ENCODE results near the gene ATG2A. TPM values are rescaled to one million over a fixed set of nuclear protein-coding genes. Genes with fewer than 3 reads are reported as not detected.
A peak's percentile ranks its signal among the peaks of the same experiment; 100 is the strongest.

ATG2A gene
- total RNA-seq, 1 experiment from 2014 or later, result 50.5 TPM

GRCh38 chr11:64902102-64902900 lies 14.7 kb downstream of the ATG2A start:
- no peak for DNase-seq (ENCODE audit: low spot score)

- DNase-seq (ENCODE audit: low spot score), result no peak
These were observed 16.2 kb downstream of the ATG2A start for GRCh38 chr11:64900774-64901173.

GRCh38 chr11:64900263-64900678 lies 16.7 kb downstream of the ATG2A start:
- peak; percentile 75 for DNase-seq (ENCODE audit: low spot score)

GRCh38 chr11:64898541-64898940 lies 18.5 kb downstream of the ATG2A start:
- no peak for DNase-seq (ENCODE audit: low spot score)

DNA sequence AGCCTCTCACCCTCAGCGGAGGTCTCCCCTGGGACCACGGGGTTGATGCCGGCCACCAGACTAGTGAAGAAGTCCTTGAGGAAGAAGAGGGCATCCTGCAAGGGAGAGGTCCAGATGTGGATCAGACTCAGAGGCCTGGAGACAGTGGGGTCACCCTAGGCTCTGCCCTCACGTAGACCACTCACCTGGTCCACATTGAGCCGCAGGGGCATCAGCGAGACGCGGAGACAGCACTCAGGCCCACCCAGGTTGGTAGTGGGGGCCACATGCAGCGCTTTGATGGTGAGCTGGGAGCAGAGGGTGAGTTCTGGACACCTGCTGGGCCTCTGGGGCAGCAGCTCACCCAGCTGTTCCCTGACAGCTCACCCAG lies 18.9 kb downstream of the ATG2A start:
- no peak for DNase-seq (ENCODE audit: low spot score)

DNA sequence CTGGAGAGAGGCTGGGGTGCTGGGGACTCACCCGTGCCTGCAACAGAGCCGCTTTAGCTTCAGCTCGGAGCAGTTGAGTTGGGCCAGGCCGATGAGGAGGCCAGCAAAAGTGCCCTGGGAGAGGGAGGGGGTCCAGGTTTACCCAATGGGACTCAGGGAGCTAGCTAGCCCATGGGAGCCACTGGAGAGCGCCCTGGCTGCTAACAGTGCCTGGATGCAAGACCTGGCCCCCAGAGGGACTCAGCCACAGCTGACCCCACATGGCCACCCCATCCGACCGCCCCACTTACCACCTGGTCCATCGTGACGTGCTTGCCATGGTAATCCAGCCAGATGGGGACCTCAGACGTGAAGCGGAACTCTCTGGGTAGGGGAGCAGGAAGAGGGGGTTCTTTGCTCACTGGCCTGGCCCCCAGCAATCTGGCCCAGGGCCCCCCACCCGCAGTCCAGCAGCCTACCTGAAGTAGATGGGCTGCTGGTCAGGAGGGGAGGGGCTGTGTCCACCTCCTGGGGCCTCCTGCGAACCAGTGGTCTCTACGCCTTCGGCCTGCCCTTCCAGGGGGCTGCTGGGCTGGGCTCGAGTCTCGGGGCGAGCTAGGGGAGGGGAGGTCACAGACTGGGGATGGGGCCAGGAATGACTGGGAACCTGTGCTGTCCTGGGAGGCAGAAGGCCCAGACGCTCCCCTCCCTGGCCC lies 19.5 kb downstream of the ATG2A start:
- DNase-seq (ENCODE audit: low spot score), result no peak

GRCh38 chr11:64896448-64897022 lies 20.5 kb downstream of the ATG2A start:
- DNase-seq (ENCODE audit: low spot score), result no peak

DNA sequence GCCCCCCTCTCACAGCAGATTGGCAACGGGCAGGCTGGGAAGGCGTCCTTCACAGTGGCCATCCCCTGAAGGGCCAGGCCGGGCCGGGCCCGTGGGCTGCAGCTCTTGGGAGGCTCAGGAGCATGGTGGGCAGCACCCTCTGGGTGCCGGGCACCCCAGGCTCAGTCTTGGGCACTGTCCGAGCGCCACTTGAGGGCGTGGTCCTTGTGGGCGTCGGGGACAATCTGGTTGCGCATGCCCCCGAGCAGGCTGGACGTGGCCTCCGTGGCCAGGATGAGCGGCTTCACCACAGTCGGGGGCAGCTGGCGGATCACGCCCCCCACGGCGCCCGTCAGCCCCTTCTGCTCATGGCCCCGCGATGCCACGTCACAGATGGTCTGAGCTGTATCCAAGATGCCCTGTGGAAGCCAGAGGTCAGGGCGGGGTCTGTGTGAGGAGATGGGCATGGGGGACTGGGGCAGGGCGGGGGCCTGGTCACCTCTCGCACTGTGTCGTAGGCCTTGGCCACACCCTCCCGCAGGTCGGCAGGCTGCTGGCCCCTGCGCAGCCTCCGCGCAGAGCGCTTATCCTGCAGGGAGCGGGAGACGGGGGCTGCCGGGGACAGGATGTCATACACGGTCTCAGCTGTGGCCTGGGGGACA lies 22.1 kb downstream of the ATG2A start:
- DNase-seq (ENCODE audit: low spot score), result no peak

DNA sequence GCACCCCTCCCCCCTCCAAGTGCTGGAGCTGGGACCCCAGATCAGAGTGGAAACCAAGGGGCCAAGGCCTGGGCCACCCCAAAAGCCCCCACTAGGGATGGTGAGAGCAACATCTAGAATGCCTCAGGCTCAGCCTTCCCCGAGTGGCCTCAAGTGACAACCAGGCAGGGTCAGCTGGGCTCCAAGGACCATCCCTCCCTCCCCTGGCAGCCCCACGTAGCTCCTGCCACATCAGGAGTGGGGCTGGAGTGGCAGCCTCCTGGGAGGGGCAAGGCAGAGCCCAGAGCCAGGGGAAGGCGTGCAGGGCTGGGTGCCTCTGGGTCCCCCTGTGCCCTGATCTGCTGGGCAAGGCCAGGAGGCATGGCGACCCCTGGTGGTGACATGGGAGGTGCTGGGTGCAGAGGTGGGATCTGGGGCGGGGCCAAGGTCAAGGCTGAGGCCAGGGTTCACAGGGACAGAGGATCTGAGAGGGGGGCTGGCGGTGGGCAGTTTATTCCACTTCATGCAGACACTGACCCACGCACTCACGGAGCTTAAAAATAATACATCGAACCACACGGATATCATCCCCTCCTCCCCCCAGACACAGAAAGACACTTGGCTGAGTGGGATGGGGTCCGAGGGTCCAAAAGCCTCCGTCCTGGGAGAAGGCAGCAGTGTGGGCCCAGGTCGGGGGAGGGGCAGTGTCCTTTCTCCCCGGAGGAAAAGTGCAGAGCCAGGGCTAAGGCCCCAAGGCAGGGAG lies 22.8 kb downstream of the ATG2A start:
- peak; percentile 93 for DNase-seq (ENCODE audit: low spot score)

DNA sequence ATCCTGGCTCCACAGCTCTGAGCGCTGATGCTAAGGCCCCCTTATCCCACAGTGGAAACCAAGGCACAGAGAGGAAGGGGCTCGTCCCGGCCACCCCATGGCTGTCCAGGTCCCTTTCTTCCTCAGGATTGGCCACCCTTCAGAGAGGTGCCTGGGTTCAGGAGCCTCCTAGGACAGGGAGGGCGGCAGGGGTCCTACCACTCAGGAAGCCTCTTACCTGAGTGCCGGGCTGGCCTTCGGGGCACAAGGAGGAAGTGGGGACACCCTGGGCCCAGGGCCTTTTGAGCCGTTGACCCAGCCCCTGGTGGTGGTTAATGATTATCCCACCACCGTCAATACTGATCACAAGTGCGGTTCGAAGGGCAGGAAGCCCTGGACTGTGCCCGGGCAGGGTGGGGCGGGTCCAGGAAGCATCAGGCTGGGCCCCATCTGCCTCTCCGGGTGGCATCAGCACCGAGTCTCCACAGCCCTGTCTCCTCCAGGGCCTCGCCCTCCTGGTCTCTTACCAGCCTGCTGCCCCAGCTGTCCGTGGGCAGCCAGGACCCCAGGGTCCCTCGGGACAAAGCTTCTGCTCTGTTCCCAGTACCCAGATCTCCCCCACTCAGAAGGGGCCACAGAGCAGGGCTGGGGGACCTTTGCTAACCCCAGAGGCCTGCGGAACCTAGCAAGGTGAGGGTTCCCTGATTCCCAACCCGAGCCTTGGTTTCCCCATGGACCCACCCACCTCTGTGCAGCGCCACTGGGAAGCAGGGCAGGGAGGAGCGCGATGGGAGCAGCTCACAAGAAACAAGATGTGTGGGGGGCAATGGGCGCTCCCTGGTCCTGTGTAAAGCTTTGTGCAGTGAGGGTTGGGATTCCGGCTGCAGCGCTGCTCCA lies 23.6 kb downstream of the ATG2A start:
- peak; percentile 91 for DNase-seq (ENCODE audit: low spot score)

GRCh38 chr11:64892838-64893193 lies 24.2 kb downstream of the ATG2A start:
- DNase-seq (ENCODE audit: low spot score), result no peak

- DNase-seq (ENCODE audit: low spot score), result peak; percentile 53
These were observed 24.6 kb downstream of the ATG2A start for GRCh38 chr11:64892411-64892831.

DNA sequence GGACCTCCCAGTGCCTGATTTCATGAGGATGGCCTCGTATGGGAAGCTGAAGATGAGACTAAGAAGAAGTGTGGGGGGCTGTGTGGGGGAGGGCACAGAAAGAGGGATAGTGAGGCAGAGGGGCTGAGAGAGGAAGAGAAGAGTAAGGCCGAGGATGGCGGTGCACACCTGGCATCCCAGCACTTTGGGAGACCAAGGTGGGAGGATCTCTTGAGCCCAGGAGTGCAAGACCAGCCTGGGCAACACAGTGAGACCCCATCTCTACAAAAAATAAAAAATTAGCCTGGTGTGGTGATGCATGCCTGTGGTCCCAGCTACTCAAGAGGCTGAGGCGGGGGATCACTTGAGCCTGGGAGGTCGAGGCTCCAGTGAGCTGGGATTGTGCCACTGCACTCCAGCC lies 25.1 kb downstream of the ATG2A start:
- no peak for DNase-seq (ENCODE audit: low spot score)

GRCh38 chr11:64891215-64891848 lies 25.7 kb downstream of the ATG2A start:
- DNase-seq (ENCODE audit: low spot score), result peak; percentile 93

DNA sequence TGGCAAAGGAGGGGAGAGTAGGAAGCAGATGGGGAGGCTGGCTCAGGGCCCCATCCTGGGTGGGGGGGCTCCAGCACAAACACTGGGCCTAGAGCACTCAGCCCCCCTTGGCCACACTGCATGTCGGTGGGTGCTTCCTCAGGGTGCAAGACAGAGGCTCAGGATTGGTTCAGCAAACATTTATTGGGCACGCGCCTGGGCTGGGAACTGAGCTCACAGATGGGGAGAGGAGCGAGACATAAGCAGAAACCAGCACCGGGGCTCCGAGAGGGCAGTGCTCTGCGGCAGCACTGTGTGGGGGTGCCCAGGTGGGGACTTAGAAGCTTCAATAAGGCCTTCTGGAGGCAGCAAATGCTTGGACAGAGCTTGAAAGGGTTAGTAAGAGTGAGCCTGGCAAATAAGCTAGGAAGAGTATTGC lies 26.5 kb downstream of the ATG2A start:
- DNase-seq (ENCODE audit: low spot score), result peak; percentile 33

DNA sequence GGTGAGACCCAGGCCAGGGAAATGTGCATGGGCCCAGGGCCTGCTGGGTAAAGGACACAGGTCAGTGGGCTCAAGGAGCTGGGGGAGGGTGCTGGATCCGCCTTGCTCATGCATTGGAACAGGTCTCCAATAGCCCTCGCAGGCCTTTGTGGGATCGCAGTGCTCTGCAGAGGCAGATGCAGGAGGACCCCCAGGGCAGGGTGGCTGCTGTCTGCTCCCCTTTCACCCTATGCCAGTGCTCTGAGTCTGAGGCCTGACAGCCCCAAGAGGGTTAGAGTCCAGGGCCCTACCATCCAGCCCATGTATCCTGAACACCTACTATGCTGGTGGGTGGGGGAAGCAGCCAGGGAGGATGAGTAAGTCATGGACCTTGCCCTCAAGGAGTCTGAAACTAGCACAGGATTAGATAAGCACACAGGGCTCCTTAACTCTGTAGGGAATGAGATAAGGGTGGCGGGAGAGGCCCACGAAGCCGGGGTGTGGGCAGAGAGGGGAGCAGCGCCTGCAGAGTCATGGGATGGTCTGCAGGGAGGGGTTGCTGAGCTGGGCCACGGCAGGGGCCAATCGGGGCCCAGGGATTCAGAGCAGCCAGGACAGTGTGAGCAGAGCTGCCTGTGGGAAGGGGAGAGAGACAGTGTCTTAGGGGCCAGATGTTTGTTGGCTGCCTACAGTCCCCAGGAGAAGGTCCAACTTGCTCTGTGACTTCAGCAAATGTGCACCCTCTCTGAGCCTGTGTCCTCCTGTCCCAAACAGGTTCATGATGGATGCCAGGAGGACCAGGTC lies 28.1 kb downstream of the ATG2A start:
- DNase-seq (ENCODE audit: low spot score), result peak; percentile 86

DNA sequence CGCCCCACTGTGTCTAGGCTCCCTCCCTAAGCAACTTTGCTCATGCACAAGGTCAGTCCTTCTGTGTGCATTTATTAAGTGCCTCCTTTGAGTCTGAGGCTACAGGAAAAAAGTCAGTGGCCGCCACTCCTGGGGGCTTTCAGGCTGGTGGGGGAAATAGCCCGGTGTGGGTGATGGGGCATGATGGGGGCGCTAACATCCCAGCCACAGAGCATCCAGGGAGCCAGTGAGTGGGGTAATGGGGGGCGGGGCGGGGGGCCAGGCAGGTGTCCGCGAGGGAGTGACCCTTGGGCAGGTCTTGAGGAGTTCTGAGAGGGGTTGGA lies 28.6 kb downstream of the ATG2A start:
- DNase-seq (ENCODE audit: low spot score), result no peak

GRCh38 chr11:64887757-64888405 lies 29.1 kb downstream of the ATG2A start:
- DNase-seq (ENCODE audit: low spot score), result peak; percentile 87

DNA sequence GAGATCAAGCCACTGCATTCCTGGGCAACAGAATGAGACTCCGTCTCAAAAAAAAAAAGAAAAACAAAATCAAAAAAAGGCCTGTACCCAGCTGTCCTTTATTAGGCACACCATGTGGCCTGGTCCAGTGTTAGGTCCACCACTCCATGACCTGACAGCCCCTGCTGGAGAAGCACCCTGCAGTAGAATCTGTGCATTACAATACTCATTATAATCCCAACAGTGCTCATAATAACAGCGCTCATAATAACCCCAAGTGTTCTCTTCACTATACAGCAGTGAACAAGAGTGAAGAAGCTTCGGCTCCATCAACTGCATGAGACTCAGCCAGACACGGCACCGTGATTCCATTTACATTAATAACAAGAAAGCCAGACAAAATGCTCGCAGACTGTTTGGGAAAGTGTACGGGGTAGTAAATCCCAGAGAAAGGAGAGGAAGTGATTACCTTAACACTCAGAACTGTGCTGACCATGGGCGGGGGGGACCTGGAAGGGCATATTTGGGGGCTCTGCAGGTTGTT lies 29.7 kb downstream of the ATG2A start:
- DNase-seq (ENCODE audit: low spot score), result no peak

Data from HT-29 (cell line).